GM21717 (cell line): ENCODE data around the gene MX2.
"Not testable (repeated sequence)": the region's sequence is repeated elsewhere in the genome, so short reads cannot be mapped to it uniquely, and the experiment has no call there.

Experiments
- ATAC-seq: cut with Tn5 transposase; IDR thresholded peaks from one replicate; pipeline ENCODE4 v1.9.1; 2021; ENCODE audit warnings: mild to moderate bottlenecking, moderate library complexity; ENCODE audit not compliant: unreplicated experiment

Gene MX2

GRCh38 chr21:41361786-41362604 lies at the start of gene MX2:
TSS of gene MX2 (plus strand) at chr21:41362027. CDS start at chr21:41376907, 14,880 bp downstream.
- no peak for ATAC-seq

- not testable (repeated sequence) for ATAC-seq
Measured at GRCh38 chr21:41313285-41314164, 48.3 kb upstream of the MX2 start.

GRCh38 chr21:41315726-41316125 lies 46.1 kb upstream of the MX2 start:
- no peak for ATAC-seq

- no peak for ATAC-seq
Measured at GRCh38 chr21:41316200-41317062, 45.4 kb upstream of the MX2 start, which contains the start of gene FAM3B. TSS of gene FAM3B (plus strand) at chr21:41316801. CDS start at chr21:41316880, 79 bp downstream.

GRCh38 chr21:41317063-41317392 lies 44.8 kb upstream of the MX2 start:
- no peak for ATAC-seq

- ATAC-seq, result no peak
Measured at GRCh38 chr21:41317458-41317857, 44.4 kb upstream of the MX2 start.

- ATAC-seq, result no peak
Measured at GRCh38 chr21:41318218-41318617, 43.6 kb upstream of the MX2 start.

- ATAC-seq, result no peak
Measured at GRCh38 chr21:41319273-41319672, 42.6 kb upstream of the MX2 start.

- ATAC-seq, result no peak
Measured at GRCh38 chr21:41321211-41321907, 40.5 kb upstream of the MX2 start.

GRCh38 chr21:41321908-41322495 lies 39.8 kb upstream of the MX2 start:
- no peak for ATAC-seq

- no peak for ATAC-seq
Measured at GRCh38 chr21:41322496-41323382, 39.1 kb upstream of the MX2 start.

- ATAC-seq, result no peak
Measured at GRCh38 chr21:41325138-41325912, 36.5 kb upstream of the MX2 start.

GRCh38 chr21:41326414-41327080 lies 35.3 kb upstream of the MX2 start:
- no peak for ATAC-seq

GRCh38 chr21:41327753-41328152 lies 34.1 kb upstream of the MX2 start:
- ATAC-seq, result no peak

GRCh38 chr21:41328660-41329607 lies 32.9 kb upstream of the MX2 start:
- ATAC-seq, result no peak

GRCh38 chr21:41333752-41334151 lies 28.1 kb upstream of the MX2 start:
- no peak for ATAC-seq

- no peak for ATAC-seq
Measured at GRCh38 chr21:41337515-41337914, 24.3 kb upstream of the MX2 start.
